SU-DHL-6 (cell line): Measurements from ENCODE around the gene TTC23.

Experiments used
- H2AFZ ChIP-seq: fragments of 200-600 bp; sonication (generic); 2 replicates; pipeline ENCODE4 v1.6.1; 2014; ENCODE audit warnings: low read depth, mild to moderate bottlenecking, moderate library complexity, mixed read lengths, antibody characterized with exemption, low read length; ENCODE audit not compliant: severe bottlenecking
- H3F3A ChIP-seq: fragments of 200-600 bp; shearing (Covaris generic); 2 replicates; pipeline ENCODE4 v1.6.0; 2016; ENCODE audit warnings: antibody characterized with exemption, mild to moderate bottlenecking; ENCODE audit not compliant: insufficient read depth
- H3K27ac ChIP-seq: fragments of 200-600 bp; sonication (generic); 2 replicates; pipeline ENCODE4 v1.5.1; 2016; ENCODE audit warnings: low read depth, mild to moderate bottlenecking, low read length, moderate library complexity, mixed read lengths
- H3K27me3 ChIP-seq: fragments of 200-600 bp; sonication (generic), shearing (Covaris generic); 2 replicates; pipeline ENCODE4 v1.6.0; 2014; ENCODE audit warnings: mild to moderate bottlenecking, low read length
- H3K36me3 ChIP-seq: fragments of 200-600 bp; sonication (generic); 2 replicates; pipeline ENCODE4 v1.6.1; 2014; ENCODE audit warnings: mild to moderate bottlenecking, low read length, mixed read lengths
- H3K4me2 ChIP-seq: fragments of 300-600, 200-600 bp; shearing (Covaris generic), sonication (generic); 2 replicates; pipeline ENCODE4 v1.6.0; 2014; ENCODE audit warnings: low read length, low read depth, mild to moderate bottlenecking; ENCODE audit not compliant: poor library complexity, severe bottlenecking
- H3K4me3 ChIP-seq: fragments of 200-600 bp; sonication (generic); 2 replicates; pipeline ENCODE4 v1.5.1; 2014; ENCODE audit warnings: antibody characterized with exemption, low read length, mild to moderate bottlenecking, mixed read lengths; ENCODE audit not compliant: insufficient read depth, poor library complexity, severe bottlenecking
- H3K79me2 ChIP-seq: fragments of 200-600 bp; sonication (generic); 2 replicates; pipeline ENCODE4 v1.6.1; 2014; ENCODE audit warnings: mild to moderate bottlenecking, low read length, moderate library complexity; ENCODE audit not compliant: insufficient read depth
- H3K9ac ChIP-seq: fragments of 200-600 bp; sonication (generic); 2 replicates; pipeline ENCODE4 v1.7.0; 2014; ENCODE audit warnings: mild to moderate bottlenecking, low read length
- H3K9me2 ChIP-seq: fragments of 200-600 bp; sonication (generic); replicated peaks from 2 replicates; pipeline ENCODE4 v1.6.1; 2014; ENCODE audit warnings: low read length; ENCODE audit not compliant: insufficient read depth
- H3K9me3 ChIP-seq: fragments of 200-600 bp; sonication (generic); 2 replicates; pipeline ENCODE4 v1.6.1; 2014; ENCODE audit warnings: low read length, mixed read lengths; ENCODE audit not compliant: insufficient read depth
- H4K20me1 ChIP-seq: fragments of 200-600 bp; sonication (generic); 2 replicates; pipeline ENCODE4 v1.6.1; 2014; ENCODE audit warnings: low read depth, mild to moderate bottlenecking, antibody characterized with exemption, low read length, moderate library complexity, mixed read lengths
- EZH2phosphoT487 ChIP-seq: fragments of 200-600 bp; sonication (generic), shearing (Covaris generic); conservative IDR thresholded peaks from 2 replicates; pipeline ENCODE4 v1.6.1; 2018; ENCODE audit warnings: mild to moderate bottlenecking, antibody characterized with exemption, low read length, moderate library complexity, mixed read lengths
- TF ChIP-seq, protein P1 (sequence below): fragments of 200-600 bp; sonication (generic); IDR thresholded peaks from one replicate; pipeline ENCODE4 v1.5.1; 2017; ENCODE audit warnings: antibody characterized with exemption, mild to moderate bottlenecking, low read length, moderate library complexity; ENCODE audit not compliant: insufficient read depth, poor library complexity, severe bottlenecking

The TTC23 gene

DNA sequence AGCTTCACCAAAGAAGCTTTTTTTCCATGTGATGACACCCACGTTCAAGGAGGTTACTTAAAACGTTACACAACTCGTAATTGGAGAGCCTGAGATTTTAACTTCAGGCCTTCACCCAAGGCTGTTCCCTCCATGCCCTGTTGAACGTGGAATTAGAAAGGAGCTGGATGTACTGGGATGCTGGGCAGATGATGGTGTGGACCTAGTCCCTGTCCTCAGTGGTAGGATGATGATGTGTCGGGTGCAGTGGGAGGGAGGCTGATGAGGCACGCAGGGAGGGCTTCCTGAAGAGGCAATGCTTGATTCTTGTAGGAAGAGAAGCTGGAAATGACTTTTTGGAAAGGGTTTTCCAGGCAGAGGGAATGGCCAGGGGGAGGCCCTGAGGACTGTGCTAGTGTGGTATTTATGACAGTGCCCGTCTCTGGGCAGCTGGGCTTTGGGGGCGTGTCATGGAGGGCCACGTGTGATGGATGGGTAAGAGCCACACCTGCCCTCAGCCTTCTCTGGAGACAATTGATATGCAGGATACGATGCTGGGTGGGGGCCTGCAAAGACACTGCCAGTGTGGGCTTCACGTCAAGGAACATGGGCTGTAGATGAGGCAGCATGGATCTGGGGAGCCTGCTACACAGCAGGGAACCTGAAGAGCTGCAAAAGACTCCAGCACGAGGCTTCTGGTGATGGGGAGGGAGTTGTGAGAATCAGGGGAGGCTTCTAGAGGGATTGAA, 129.2 kb downstream of the TTC23 start:
- Histone ChIP-seq H3K36me3 (no peaks in the 10 kb centered on the region), H4K20me1 (no peaks in the 10 kb centered on the region), H3K9ac (no peak overlapping the region), H3K27ac (no peak overlapping the region), H3K9me3 (no peaks in the 10 kb centered on the region), H3K27me3 (no peaks in the 10 kb centered on the region), H3K9me2 (no peaks in the 10 kb centered on the region), H3K4me3 (no peak overlapping the region), H3K79me2 (no peaks in the 10 kb centered on the region), H3F3A (no peaks in the 10 kb centered on the region), H2AFZ (no peak overlapping the region), H3K4me2 (no peak overlapping the region)
- no peak for TF ChIP-seq EZH2phosphoT487
- TF ChIP-seq, protein P1, sequence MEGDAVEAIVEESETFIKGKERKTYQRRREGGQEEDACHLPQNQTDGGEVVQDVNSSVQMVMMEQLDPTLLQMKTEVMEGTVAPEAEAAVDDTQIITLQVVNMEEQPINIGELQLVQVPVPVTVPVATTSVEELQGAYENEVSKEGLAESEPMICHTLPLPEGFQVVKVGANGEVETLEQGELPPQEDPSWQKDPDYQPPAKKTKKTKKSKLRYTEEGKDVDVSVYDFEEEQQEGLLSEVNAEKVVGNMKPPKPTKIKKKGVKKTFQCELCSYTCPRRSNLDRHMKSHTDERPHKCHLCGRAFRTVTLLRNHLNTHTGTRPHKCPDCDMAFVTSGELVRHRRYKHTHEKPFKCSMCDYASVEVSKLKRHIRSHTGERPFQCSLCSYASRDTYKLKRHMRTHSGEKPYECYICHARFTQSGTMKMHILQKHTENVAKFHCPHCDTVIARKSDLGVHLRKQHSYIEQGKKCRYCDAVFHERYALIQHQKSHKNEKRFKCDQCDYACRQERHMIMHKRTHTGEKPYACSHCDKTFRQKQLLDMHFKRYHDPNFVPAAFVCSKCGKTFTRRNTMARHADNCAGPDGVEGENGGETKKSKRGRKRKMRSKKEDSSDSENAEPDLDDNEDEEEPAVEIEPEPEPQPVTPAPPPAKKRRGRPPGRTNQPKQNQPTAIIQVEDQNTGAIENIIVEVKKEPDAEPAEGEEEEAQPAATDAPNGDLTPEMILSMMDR = no peak

DNA sequence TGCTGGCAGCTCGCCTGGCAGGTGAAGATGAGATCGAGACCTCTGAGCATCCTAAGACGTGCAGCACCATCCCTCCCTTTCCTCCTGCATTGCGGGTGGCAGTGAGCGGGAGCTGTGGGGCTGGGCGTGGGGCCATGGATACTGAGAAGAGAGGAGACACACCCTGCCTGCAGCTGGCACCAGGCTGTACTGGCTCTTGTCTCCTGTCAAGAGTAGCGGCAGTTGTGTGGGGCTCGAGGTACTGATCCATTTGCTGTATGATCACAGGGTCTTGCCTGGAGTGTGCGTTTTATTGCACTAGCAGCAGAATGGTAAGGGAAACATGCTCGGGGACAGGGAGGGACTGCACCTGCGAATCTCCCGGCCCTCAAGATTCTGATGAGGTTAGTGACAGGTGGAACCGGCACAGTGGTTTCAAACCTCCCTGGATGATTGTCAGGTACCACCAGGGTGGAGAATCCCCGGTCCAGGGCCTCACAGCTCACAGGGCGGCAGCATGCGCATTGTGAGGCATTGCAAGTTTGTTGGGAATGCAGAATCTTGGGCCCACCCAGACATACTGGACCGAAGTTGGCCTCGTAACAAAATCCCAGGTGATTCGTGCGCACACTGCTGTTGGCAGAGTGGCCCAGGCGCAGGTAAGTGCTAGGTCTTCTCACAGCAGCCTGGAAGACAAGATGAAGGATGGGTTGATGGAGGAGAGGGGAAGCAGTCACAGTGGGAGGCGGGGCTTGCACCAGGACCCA, 130.4 kb downstream of the TTC23 start:
- no peak overlapping the region for H3K4me3 ChIP-seq
- no peak overlapping the region for H3K4me2 ChIP-seq
- H3F3A ChIP-seq = no peaks in the 10 kb centered on the region
- H3K9ac ChIP-seq = no peak overlapping the region
- no peaks in the 10 kb centered on the region for H4K20me1 ChIP-seq
- no peak overlapping the region for H2AFZ ChIP-seq
- no peaks in the 10 kb centered on the region for H3K9me2 ChIP-seq
- H3K27ac ChIP-seq = no peak overlapping the region
- H3K79me2 ChIP-seq = no peaks in the 10 kb centered on the region
- no peaks in the 10 kb centered on the region for H3K36me3 ChIP-seq
- TF ChIP-seq EZH2phosphoT487 = no peak
- TF ChIP-seq, protein P1 = no peak
- no peaks in the 10 kb centered on the region for H3K9me3 ChIP-seq
- no peaks in the 10 kb centered on the region for H3K27me3 ChIP-seq

DNA sequence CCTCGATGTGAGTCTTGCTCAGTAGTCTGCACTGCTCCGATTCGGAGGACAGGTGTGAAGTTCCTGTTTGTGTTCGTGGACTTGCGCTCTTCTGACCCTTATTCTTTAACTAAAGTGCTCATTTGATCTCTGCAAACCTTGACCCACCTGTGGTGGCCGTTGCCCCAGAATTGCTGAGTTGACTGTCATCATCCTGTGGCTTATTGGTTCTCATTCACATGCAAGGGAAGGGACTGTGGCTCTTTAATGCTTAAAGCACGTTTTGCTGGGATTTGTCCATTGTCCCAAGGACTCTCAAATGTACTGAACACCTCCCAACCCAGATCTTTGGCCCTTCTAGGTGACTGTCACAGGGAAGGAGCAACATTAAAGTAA, 131.1 kb downstream of the TTC23 start:
- Histone ChIP-seq H3K27ac (no peak overlapping the region), H3K4me2 (no peak overlapping the region), H3K9me3 (no peaks in the 10 kb centered on the region), H3K9me2 (no peaks in the 10 kb centered on the region), H2AFZ (no peak overlapping the region), H3K79me2 (no peaks in the 10 kb centered on the region), H3F3A (no peaks in the 10 kb centered on the region), H3K36me3 (no peaks in the 10 kb centered on the region), H3K4me3 (no peak overlapping the region), H4K20me1 (no peaks in the 10 kb centered on the region), H3K9ac (no peak overlapping the region), H3K27me3 (no peaks in the 10 kb centered on the region)
- no peak for TF ChIP-seq EZH2phosphoT487
- TF ChIP-seq, protein P1 = no peak
